BLaER1 treated with 17β-estradiol and CSF1 and Interleukin-3, amounts not matched to agents 10 nM and 100 nM (cell line): ENCODE results near the gene EPAS1.

Source experiments
- H3K27ac ChIP-seq, 11 experiments: shearing (Covaris generic); formaldehyde crosslinking; 2 replicates each; pipeline ENCODE4 v1.8.1; 2022
- H3K27me3 ChIP-seq, 11 experiments: shearing (Covaris generic); formaldehyde crosslinking; 2 replicates each; pipeline ENCODE4 v1.8.1; 2022
- H3K36me3 ChIP-seq, 11 experiments: shearing (Covaris generic); formaldehyde crosslinking; 2 replicates each; pipeline ENCODE4 v1.8.1; 2022
- H3K4me1 ChIP-seq, 10 experiments: shearing (Covaris generic); formaldehyde crosslinking; 2 replicates each; pipeline ENCODE4 v1.8.1; 2022
- H3K4me2 ChIP-seq, 11 experiments: shearing (Covaris generic); formaldehyde crosslinking; 2 replicates each; pipeline ENCODE4 v1.8.1; 2022
- H3K4me3 ChIP-seq, 10 experiments: shearing (Covaris generic); formaldehyde crosslinking; 2 replicates each; pipeline ENCODE4 v1.8.1; 2022
- H3K9ac ChIP-seq, 11 experiments: shearing (Covaris generic); formaldehyde crosslinking; 2 replicates each; pipeline ENCODE4 v1.8.1; 2022
- H3K9me3 ChIP-seq, 11 experiments: shearing (Covaris generic); formaldehyde crosslinking; replicated peaks in 1 of 11; 2 replicates each; pipeline ENCODE4 v1.8.1; 2022
- H4K20me1 ChIP-seq, 11 experiments: shearing (Covaris generic); formaldehyde crosslinking; 2 replicates each; pipeline ENCODE4 v1.8.1; 2022
- Cebpa-rat ChIP-seq, 11 experiments: shearing (Covaris generic); IDR thresholded peaks; 2 replicates each; pipeline ENCODE4 v1.8.1; 2022

The EPAS1 gene

DNA sequence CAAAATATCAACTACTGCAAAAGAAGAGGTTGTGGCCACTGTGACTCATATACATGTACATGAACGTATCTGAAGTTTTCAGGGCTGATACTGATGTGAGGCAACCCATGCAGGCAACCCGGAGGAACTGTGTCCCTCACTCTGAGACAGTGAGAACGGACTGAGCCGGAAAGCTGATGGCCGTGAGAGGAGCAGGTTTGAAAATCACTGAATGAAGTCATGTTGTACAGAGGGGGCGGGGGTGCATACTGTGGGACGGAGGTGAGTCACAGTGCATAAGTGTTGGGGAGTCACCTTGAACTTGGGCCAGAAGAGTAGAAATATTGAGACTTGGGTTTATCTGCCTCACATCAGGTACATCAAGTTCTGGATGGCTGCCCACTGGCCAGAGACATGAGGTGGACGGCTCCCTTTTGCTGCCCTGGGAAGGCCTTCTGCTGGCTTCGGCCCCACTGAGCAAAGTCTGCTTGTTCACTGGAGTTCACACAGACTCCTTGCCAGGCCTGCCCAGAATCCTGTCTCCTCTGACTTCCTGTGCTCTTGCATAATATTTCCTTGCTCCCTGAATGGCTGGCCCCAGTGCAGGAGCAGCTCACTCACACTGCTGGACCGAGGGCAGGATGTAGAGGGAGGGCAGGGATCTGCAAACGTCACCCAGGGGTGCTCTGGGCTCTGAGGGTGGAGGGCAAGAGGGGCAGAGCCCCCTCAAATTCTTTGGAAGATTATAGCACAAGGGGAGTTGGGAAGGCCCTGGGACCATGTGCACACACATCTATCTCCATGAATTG is 18.1 kb downstream of the EPAS1 start:
- Histone ChIP-seq H3K36me3 (no peaks in the 10 kb centered on the region), H3K27me3 (no peaks in the 10 kb centered on the region), H3K9ac (peak overlapping the region in 6 of 11 experiments; percentile 4 to 66 (median 49); a peak in 9 of 22 replicates), H3K27ac (peak overlapping the region in 8 of 11 experiments; percentile 27 to 76 (median 58); a peak in 14 of 22 replicates), H4K20me1 (peaks cover 0 to 93% (median 0%) of the 10 kb centered on the region in 11 experiments; a peak in 2 of 22 replicates), H3K9me3 (peaks cover 0 to 3% (median 0%) of the 10 kb centered on the region in 11 experiments; a peak in 1 of 22 replicates), H3K4me2 (peak overlapping the region; percentile 45 to 92 (median 77)), H3K4me3 (peak overlapping the region in 3 of 10 experiments; percentile 0 to 36 (median 26); a peak in 3 of 20 replicates), H3K4me1 (peaks cover 25 to 73% (median 36%) of the 10 kb centered on the region in 10 experiments)
- peak in 2 of 11 experiments; percentile 15 to 34; a peak in 1 of 22 replicates for TF ChIP-seq Cebpa-rat (IDR thresholded peaks at IDR 0.05)

DNA sequence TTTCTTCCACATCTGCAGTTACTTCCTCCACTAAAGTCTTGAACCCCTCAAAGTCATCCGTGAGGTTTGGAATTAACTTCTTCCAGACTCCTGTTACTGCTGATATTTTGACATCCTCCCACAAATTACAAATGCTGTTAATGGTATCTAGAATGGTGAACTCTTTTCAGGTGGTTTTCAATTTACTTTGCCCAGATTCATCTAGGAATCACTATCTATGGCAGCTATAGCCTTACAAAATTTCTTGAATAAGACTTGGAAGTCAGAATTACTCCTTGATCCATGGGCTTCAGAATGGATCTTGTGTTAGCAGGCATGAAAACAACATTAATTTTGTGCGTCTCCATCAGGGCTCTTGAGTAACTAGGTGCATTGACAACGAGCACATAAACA is 19.9 kb downstream of the EPAS1 start:
- TF ChIP-seq Cebpa-rat (IDR thresholded peaks at IDR 0.05) = no peak
- H3K9ac ChIP-seq = no peak overlapping the region
- H3K27ac ChIP-seq = peak overlapping the region in 4 of 11 experiments; percentile 6 to 76 (median 66); a peak in 7 of 22 replicates

DNA sequence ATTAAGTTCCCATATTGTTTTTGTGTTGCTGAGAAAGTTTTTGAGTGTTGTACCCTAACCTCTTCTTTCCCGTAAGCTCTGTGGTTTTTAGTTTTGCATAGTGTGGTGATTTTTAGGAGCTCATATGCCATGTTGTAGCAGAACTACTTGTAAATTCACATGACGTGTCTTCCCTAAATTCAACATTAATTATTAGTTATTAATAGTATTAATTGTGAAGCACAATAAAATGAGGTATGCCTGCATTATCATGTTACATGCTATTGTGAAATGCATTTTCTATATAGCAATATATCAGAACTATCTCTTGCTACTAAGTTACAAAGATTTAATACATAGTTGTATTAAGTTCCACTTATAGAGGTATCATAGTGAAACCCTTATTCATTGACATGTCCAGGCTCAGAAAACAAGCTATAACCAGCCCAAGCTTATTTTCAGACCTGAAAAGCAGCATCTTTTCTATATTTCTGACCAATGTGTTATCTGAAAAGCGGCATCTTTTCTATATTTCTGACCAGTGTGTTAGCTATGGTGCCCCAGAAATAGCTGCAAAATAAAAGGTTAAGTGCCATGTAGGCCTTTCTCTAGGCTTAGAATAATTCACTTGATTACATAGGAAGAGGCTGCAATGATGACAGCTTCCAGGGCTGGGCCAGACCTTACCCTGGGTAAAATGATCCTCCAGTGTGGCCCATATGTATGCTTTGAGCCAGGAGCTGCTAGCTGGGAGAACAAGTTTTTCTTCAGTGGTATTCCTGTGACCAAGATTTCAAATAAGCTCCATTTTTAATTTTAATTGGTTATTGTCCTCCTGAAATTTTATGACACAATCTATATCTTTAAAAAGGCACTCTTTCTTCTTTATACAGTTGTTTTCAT is 21.6 kb downstream of the EPAS1 start:
- H3K9ac ChIP-seq = no peak overlapping the region
- no peak overlapping the region for H3K27ac ChIP-seq
- H3K9me3 ChIP-seq = no peaks in the 10 kb centered on the region
- H3K36me3 ChIP-seq = no peaks in the 10 kb centered on the region
- H3K4me1 ChIP-seq = peaks cover 28 to 65% (median 35%) of the 10 kb centered on the region in 10 experiments
- peaks cover 0 to 91% (median 0%) of the 10 kb centered on the region in 11 experiments; a peak in 2 of 22 replicates for H4K20me1 ChIP-seq
- peak overlapping the region in 3 of 11 experiments; percentile 82 to 89 (median 86); a peak in 6 of 22 replicates for H3K4me2 ChIP-seq
- no peak for TF ChIP-seq Cebpa-rat (IDR thresholded peaks at IDR 0.05)
- no peak overlapping the region for H3K4me3 ChIP-seq
- no peaks in the 10 kb centered on the region for H3K27me3 ChIP-seq

More for the DNA sequence above, 19.9 kb downstream of the EPAS1 start:
- H3K4me3 ChIP-seq = no peak overlapping the region
- no peaks in the 10 kb centered on the region for H3K27me3 ChIP-seq
- H3K4me2 ChIP-seq = peak overlapping the region in 6 of 11 experiments; percentile 68 to 92 (median 86); a peak in 11 of 22 replicates
- peaks cover 0 to 90% (median 0%) of the 10 kb centered on the region in 11 experiments; a peak in 2 of 22 replicates for H4K20me1 ChIP-seq
- no peaks in the 10 kb centered on the region for H3K36me3 ChIP-seq
- H3K9me3 ChIP-seq = no peaks in the 10 kb centered on the region
- H3K4me1 ChIP-seq = peaks cover 25 to 74% (median 36%) of the 10 kb centered on the region in 10 experiments

- no peak for TF ChIP-seq Cebpa-rat (IDR thresholded peaks at IDR 0.05)
- Histone ChIP-seq H3K27ac (no peak overlapping the region), H4K20me1 (peaks cover 0 to 92% (median 0%) of the 10 kb centered on the region in 11 experiments; a peak in 2 of 22 replicates), H3K36me3 (no peaks in the 10 kb centered on the region), H3K9ac (no peak overlapping the region), H3K4me2 (peak overlapping the region in 1 of 11 experiments; percentile 82; a peak in 1 of 22 replicates), H3K9me3 (no peaks in the 10 kb centered on the region), H3K4me1 (peaks cover 20 to 57% (median 27%) of the 10 kb centered on the region in 10 experiments), H3K27me3 (no peaks in the 10 kb centered on the region), H3K4me3 (no peak overlapping the region)
Measured at GRCh38 chr2:46319711-46320110, 22.5 kb downstream of the EPAS1 start.

DNA sequence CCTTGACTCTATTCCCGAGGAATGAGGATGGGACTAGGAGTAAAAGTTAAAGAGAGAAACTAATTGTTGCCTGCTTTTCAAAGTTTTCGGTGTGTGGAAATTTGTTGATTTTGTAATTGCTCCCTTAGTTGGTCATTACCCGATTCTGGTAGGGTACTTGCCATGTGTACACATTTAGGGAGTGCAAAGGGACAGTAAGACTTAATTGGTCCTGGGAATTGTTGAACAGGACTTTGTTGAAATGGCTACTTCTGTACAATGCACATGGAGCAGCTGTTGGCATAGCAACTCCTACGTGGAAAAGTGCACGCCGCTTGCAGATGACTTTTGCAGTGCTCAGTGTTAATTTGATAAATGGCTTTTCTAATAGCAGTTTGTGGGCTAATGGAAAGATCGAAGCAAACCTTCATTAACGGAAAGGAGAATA is 22.9 kb downstream of the EPAS1 start:
- Histone ChIP-seq H3K4me3 (no peak overlapping the region), H3K4me1 (peaks cover 15 to 57% (median 23%) of the 10 kb centered on the region in 10 experiments), H3K9me3 (0 out of 22 replicates have a peak, but pooled peaks cover 0 to under 1% (median 0%) of the 10 kb centered on the region in 11 experiments), H4K20me1 (peaks cover 0 to 92% (median 0%) of the 10 kb centered on the region in 11 experiments; a peak in 2 of 22 replicates), H3K36me3 (no peaks in the 10 kb centered on the region), H3K27ac (no peak overlapping the region), H3K9ac (no peak overlapping the region), H3K27me3 (no peaks in the 10 kb centered on the region), H3K4me2 (no peak overlapping the region)
- no peak for TF ChIP-seq Cebpa-rat (IDR thresholded peaks at IDR 0.05)

DNA sequence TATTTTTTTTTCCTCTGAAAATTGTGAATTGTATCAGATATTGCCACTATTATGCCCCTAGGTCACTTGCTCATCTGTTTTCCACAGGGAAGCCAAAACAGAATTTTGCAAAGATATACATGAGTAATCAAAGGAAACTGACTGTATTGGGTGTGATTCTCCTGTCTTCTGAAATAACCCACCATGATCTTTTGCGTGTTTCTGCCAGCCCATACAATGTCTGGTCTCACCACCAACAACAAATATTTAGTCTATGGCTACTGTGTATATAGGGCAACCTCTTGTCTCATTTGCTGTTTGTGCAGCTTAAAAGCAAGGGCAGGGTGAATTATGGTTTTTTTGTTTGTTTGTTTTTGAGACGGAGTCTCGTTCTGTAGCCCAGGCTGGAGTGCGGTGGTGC is 26.5 kb downstream of the EPAS1 start:
- Histone ChIP-seq H3K4me1 (peaks cover 8 to 51% (median 14%) of the 10 kb centered on the region in 10 experiments; a peak in 19 of 20 replicates), H3K36me3 (no peaks in the 10 kb centered on the region; a peak in 2 of 22 replicates), H3K27ac (no peak overlapping the region), H3K4me3 (no peak overlapping the region), H4K20me1 (peaks cover 0 to 97% (median 0%) of the 10 kb centered on the region in 11 experiments; a peak in 2 of 22 replicates), H3K4me2 (0 out of 22 replicates have a peak overlapping the region, but pooled peaks of 2 of the 11 experiments have one; percentile 1 to 8), H3K9me3 (peaks cover 0 to 10% (median 0%) of the 10 kb centered on the region in 11 experiments; a peak in 1 of 22 replicates), H3K27me3 (no peaks in the 10 kb centered on the region), H3K9ac (no peak overlapping the region)
- TF ChIP-seq Cebpa-rat (IDR thresholded peaks at IDR 0.05) = no peak

DNA sequence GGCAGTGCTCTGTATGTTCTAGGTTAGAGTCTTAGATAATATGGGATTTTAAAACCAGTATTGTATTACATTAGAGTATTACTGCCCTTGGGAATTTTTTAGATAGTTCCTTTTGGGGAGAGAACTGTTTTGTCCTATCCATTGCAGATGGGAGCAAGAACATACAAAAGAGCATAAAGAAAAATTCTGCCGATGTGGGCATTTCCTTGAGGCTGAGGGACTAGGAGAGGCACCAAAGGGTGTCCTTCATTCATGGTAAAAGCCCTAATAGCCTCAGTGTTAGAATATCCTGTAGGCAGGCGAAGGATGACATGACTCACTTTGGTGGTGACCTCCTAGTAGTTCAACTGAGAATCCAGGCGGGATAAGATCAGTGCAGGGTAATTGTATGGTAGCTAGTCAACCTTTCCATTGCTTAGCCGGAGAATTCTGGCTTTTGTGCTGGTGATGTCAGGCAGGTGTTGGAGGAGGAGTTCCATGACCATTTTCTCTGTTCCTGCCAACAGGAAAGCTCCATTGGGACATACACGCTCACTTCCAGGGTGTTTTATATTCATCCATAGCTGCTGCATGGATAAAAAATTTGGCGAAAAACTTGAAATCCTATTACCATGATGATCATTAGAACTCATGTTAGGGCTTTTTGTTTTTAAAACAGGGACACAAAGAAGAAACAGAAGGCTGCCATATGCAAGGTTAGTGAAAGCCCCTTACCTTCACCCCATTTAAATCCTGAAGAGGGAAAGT is 28.1 kb downstream of the EPAS1 start:
- H3K27ac ChIP-seq = no peak overlapping the region
- no peak for TF ChIP-seq Cebpa-rat (IDR thresholded peaks at IDR 0.05)
- no peak overlapping the region for H3K4me3 ChIP-seq

More for the DNA sequence above, 28.1 kb downstream of the EPAS1 start:
- Histone ChIP-seq H3K27me3 (no peaks in the 10 kb centered on the region), H3K4me2 (peak overlapping the region in 1 of 11 experiments; percentile 13; a peak in 1 of 22 replicates), H3K4me1 (peaks cover 13 to 52% (median 20%) of the 10 kb centered on the region in 10 experiments), H3K36me3 (no peaks in the 10 kb centered on the region; a peak in 2 of 22 replicates), H3K9ac (no peak overlapping the region), H4K20me1 (peaks cover 0 to 97% (median 0%) of the 10 kb centered on the region in 11 experiments; a peak in 2 of 22 replicates), H3K9me3 (peaks cover 0 to 10% (median 0%) of the 10 kb centered on the region in 11 experiments; a peak in 1 of 22 replicates)
